GM12801 (cell line): ENCODE measurements around the gene GPR176.

Experiments used
- CTCF ChIP-seq: IDR thresholded peaks from one replicate; pipeline ENCODE4 v1.5.1; 2011; ENCODE audit warnings: control low read depth; ENCODE audit not compliant: insufficient read length; ENCODE audit errors: extremely low read depth

Gene GPR176

GRCh38 chr15:39783244-39783820 is 136.7 kb downstream of the GPR176 start:
- TF ChIP-seq CTCF: no peak

- TF ChIP-seq CTCF: no peak
Observed at GRCh38 chr15:39782441-39783138, 137.5 kb downstream of the GPR176 start, which contains the start of gene FSIP1. FSIP1 (minus strand) TSS chr15:39782841; CDS start chr15:39776524, 6,317 bp downstream.

- no peak for TF ChIP-seq CTCF
Observed at GRCh38 chr15:39781967-39782302, 138.1 kb downstream of the GPR176 start.

- TF ChIP-seq CTCF: no peak
Observed at GRCh38 chr15:39781147-39781966, 138.7 kb downstream of the GPR176 start.

DNA sequence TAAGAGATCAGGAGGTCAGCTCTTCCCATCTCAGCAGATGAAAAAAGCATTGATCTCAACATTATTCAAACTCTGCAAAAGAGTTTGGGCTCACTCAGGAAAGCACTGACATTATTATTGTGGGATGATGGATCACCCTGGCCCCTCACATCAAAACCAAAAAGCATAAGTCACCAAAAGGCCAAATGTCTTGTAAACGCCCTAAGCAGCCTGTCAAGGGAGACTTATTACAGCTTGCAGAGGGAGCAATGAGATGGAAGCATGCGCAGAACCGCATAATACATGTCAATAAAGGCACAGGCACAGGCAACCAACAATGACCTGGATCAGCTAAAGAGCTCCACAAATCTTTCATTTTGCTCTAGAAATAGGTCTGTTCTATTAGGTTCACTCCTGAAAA is 142.0 kb downstream of the GPR176 start:
- TF ChIP-seq CTCF: no peak

DNA sequence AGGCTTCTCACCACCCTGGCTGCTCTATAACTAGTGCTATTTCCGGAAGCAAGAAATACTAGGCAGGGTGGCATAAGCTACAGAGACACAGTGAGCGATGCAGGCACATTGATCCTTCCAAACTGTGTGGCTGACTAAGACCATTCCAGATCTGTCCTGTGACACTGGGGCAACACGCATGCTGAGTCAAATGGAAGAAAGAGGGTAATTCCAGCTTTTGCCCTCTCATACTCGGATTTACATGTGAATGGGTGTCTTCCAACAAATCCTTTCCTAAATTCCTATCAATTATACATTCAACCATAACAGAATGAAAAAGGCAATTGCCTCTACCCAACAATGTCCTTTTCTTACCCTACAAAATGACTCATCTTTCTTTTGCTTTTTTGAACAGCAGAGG is 142.6 kb downstream of the GPR176 start:
- TF ChIP-seq CTCF: no peak

GRCh38 chr15:39776068-39776467 is 144.0 kb downstream of the GPR176 start:
- TF ChIP-seq CTCF: no peak
